H1 (cell line): ENCODE measurements around the gene ACY1. TPM values are rescaled to one million over a fixed set of nuclear protein-coding genes. Genes with fewer than 3 reads are reported as not detected.

Source experiments
- CTCF ChIA-PET: fragments of 300-600 bp; sonication (Branson Sonifier 250); formaldehyde crosslinking; loops from one replicate; lab custom pipeline; 2021; ENCODE audit not compliant: partially characterized antibody; lab: Charles Lee
- POLR2A ChIA-PET: fragments of 300-600 bp; sonication (Branson Sonifier 250); formaldehyde crosslinking; loops from one replicate; lab custom pipeline; 2021; ENCODE audit warnings: inconsistent platforms; ENCODE audit not compliant: partially characterized antibody; lab: Charles Lee
- DNase-seq, 2 experiments: peaks; one replicate each; pipeline versions ENCODE4 v3.0.0 to v3.0.0-alpha.2; 2010 to 2022; ENCODE audit warnings: low spot score in 2 of 2, low read depth in 1 of 2, mixed read lengths in 1 of 2
- FAIRE-seq: peaks from 2 replicates; lab custom pipeline; 2011; peaks lifted over from hg19 to GRCh38; lab: Jason Lieb, UNC
- H2AFZ ChIP-seq: 2 replicates; pipeline ENCODE4 v1.8.1; 2012; ENCODE audit warnings: low read length, inconsistent platforms
- H2AK5ac ChIP-seq: 2 replicates; pipeline ENCODE4 v1.6.1; 2013; ENCODE audit warnings: low read depth, low read length
- H2BK120ac ChIP-seq: replicated peaks from 2 replicates; pipeline ENCODE3; 2013; ENCODE audit warnings: low read depth, low read length, inconsistent platforms
- H2BK12ac ChIP-seq: 2 replicates; pipeline ENCODE4 v1.6.1; 2013; ENCODE audit warnings: low read depth, low read length
- H2BK15ac ChIP-seq: 2 replicates; pipeline ENCODE4 v1.6.1; 2013; ENCODE audit warnings: low read length
- H2BK20ac ChIP-seq: 2 replicates; pipeline ENCODE4 v1.6.1; 2013; ENCODE audit warnings: low read length
- H2BK5ac ChIP-seq: 2 replicates; pipeline ENCODE4 v1.6.1; 2013; ENCODE audit warnings: low read depth, low read length
- H3K14ac ChIP-seq: 2 replicates; pipeline ENCODE4 v1.6.1; 2013; ENCODE audit warnings: inconsistent platforms; ENCODE audit not compliant: insufficient read length
- H3K18ac ChIP-seq: 2 replicates; pipeline ENCODE4 v1.6.1; 2013; ENCODE audit warnings: low read length; ENCODE audit errors: extremely low read depth
- H3K23ac ChIP-seq: 2 replicates; pipeline ENCODE4 v1.6.1; 2013; ENCODE audit warnings: inconsistent platforms; ENCODE audit not compliant: insufficient read length
- H3K23me2 ChIP-seq: 2 replicates; pipeline ENCODE4 v1.6.1; 2013; ENCODE audit warnings: low read depth, low read length
- H3K27ac ChIP-seq: 2 replicates; pipeline ENCODE4 v1.6.1; 2011; ENCODE audit warnings: low read depth, low read length, inconsistent platforms
- H3K27me3 ChIP-seq, 4 experiments: replicated peaks in 1 of 4; 1 replicate in 1 of 4; 2 replicates in 3 of 4; pipeline versions ENCODE4 v1.6.1 to v1.8.1; 2011 to 2013; ENCODE audit warnings: low read length in 3 of 4, mild to moderate bottlenecking in 3 of 4, inconsistent platforms in 2 of 4, mixed read lengths in 2 of 4, moderate library complexity in 1 of 4; ENCODE audit not compliant: control insufficient read depth in 3 of 4, insufficient read depth in 3 of 4; ENCODE audit errors: extremely low read depth in 1 of 4
- H3K36me3 ChIP-seq, 4 experiments: 2 replicates each; pipeline versions ENCODE4 v1.6.1 to v1.8.1; 2011 to 2013; ENCODE audit warnings: mild to moderate bottlenecking in 4 of 4, low read length in 3 of 4, moderate library complexity in 2 of 4, control low read depth in 1 of 4, inconsistent platforms in 1 of 4; ENCODE audit not compliant: insufficient read depth in 4 of 4, control insufficient read depth in 2 of 4
- H3K4ac ChIP-seq: replicated peaks from 2 replicates; pipeline ENCODE3; 2013; ENCODE audit warnings: low read length, low read depth, mixed read lengths, inconsistent platforms; ENCODE audit not compliant: insufficient read length
- H3K4me1 ChIP-seq, 4 experiments: replicated peaks in 1 of 4; 1 replicate in 1 of 4; 2 replicates in 3 of 4; pipeline versions ENCODE4 v1.6.1 to v1.8.1; 2011 to 2013; ENCODE audit warnings: low read length in 3 of 4, inconsistent platforms in 2 of 4, mixed read lengths in 1 of 4; ENCODE audit not compliant: insufficient read depth in 4 of 4, control insufficient read depth in 3 of 4
- H3K4me2 ChIP-seq, 2 experiments: 2 replicates each; pipeline versions ENCODE4 v1.6.1 to v1.8.1; 2011 to 2013; ENCODE audit warnings: low read depth in 2 of 2, low read length in 2 of 2, control low read depth in 1 of 2, inconsistent platforms in 1 of 2, mild to moderate bottlenecking in 1 of 2; ENCODE audit not compliant: insufficient read depth in 1 of 2
- H3K4me3 ChIP-seq, 4 experiments: fragments of 200-600, 300-600 bp in 1 of 4; sonication (generic), shearing (Covaris generic), sonication (Bioruptor Twin) in 1 of 4; 2 replicates each; pipeline versions ENCODE4 v1.5.1 to v1.8.1; 2011 to 2016; ENCODE audit warnings: low read length in 4 of 4, low read depth in 3 of 4, control low read depth in 2 of 4, inconsistent platforms in 2 of 4, mild to moderate bottlenecking in 2 of 4, mixed read lengths in 1 of 4, moderate library complexity in 1 of 4; ENCODE audit not compliant: insufficient read depth in 2 of 4; ENCODE audit errors: extremely low read depth in 1 of 4
- H3K56ac ChIP-seq: replicated peaks from 2 replicates; pipeline ENCODE3; 2013; ENCODE audit warnings: low read depth, mild to moderate bottlenecking, mixed read lengths, low read length, inconsistent platforms; ENCODE audit not compliant: insufficient read length
- H3K79me1 ChIP-seq: 2 replicates; pipeline ENCODE4 v1.6.1; 2013; ENCODE audit warnings: low read depth, low read length, control low read depth
- H3K79me2 ChIP-seq, 2 experiments: 2 replicates each; pipeline versions ENCODE4 v1.6.1 to v1.8.1; 2012 to 2013; ENCODE audit warnings: low read length in 2 of 2, mild to moderate bottlenecking in 2 of 2, inconsistent platforms in 1 of 2; ENCODE audit not compliant: insufficient read depth in 2 of 2, control insufficient read depth in 1 of 2
- H3K9ac ChIP-seq, 4 experiments: replicated peaks in 1 of 4; 1 replicate in 1 of 4; 2 replicates in 3 of 4; pipeline versions ENCODE4 v1.6.1 to v1.8.1; 2011 to 2013; ENCODE audit warnings: low read depth in 3 of 4, low read length in 3 of 4, control low read depth in 2 of 4, mild to moderate bottlenecking in 2 of 4, moderate library complexity in 2 of 4, inconsistent platforms in 1 of 4; ENCODE audit errors: extremely low read depth in 1 of 4
- H3K9me3 ChIP-seq, 2 experiments: 2 replicates each; pipeline versions ENCODE4 v1.6.1 to v1.8.1; 2012 to 2013; ENCODE audit warnings: mild to moderate bottlenecking in 2 of 2, moderate library complexity in 2 of 2, control low read depth in 1 of 2, inconsistent platforms in 1 of 2, low read depth in 1 of 2, low read length in 1 of 2, mixed read lengths in 1 of 2; ENCODE audit not compliant: insufficient read depth in 2 of 2
- H4K20me1 ChIP-seq, 2 experiments: replicated peaks in 1 of 2; 2 replicates each; pipeline versions ENCODE3 to v1.8.1; 2011 to 2013; ENCODE audit warnings: inconsistent platforms in 2 of 2, low read length in 2 of 2, mild to moderate bottlenecking in 1 of 2; ENCODE audit not compliant: insufficient read depth in 2 of 2, control insufficient read depth in 1 of 2
- H4K5ac ChIP-seq: 2 replicates; pipeline ENCODE4 v1.6.1; 2013; ENCODE audit warnings: low read length, low read depth, mixed read lengths, inconsistent platforms; ENCODE audit not compliant: insufficient read length
- H4K8ac ChIP-seq: 2 replicates; pipeline ENCODE4 v1.8.0; 2013; ENCODE audit warnings: mild to moderate bottlenecking, moderate library complexity, low read length, inconsistent platforms; ENCODE audit not compliant: insufficient read depth; ENCODE audit errors: extremely low read depth
- H4K91ac ChIP-seq: replicated peaks from 2 replicates; pipeline ENCODE3; 2013; ENCODE audit warnings: low read length, mixed read lengths, inconsistent platforms; ENCODE audit not compliant: insufficient read length
- ASH2L ChIP-seq: fragments of 200-600, 300-600 bp; sonication (generic); IDR thresholded peaks from one replicate; pipeline ENCODE4 v1.7.1; 2017; ENCODE audit warnings: low read length
- CBX5 ChIP-seq: fragments of 300-800, 300-1000 bp; sonication (generic); IDR thresholded peaks from 2 replicates; pipeline ENCODE4 v1.7.1; 2016; ENCODE audit warnings: antibody characterized with exemption, low read length, low read depth
- CEBPB ChIP-seq: IDR thresholded peaks from 2 replicates; pipeline ENCODE4 v1.6.1; 2012; ENCODE audit warnings: low read depth, low read length
- CTBP2 ChIP-seq: IDR thresholded peaks from 2 replicates; pipeline ENCODE4 v1.7.0; 2011; ENCODE audit warnings: borderline replicate concordance, mild to moderate bottlenecking, moderate library complexity, mixed read lengths, low read length; ENCODE audit not compliant: insufficient read depth, insufficient read length
- EP300 ChIP-seq, 2 experiments: IDR thresholded peaks; 1 replicate in 1 of 2; 2 replicates in 1 of 2; pipeline ENCODE4 v1.6.1; 2011 to 2012; ENCODE audit warnings: low read depth in 2 of 2, low read length in 2 of 2, mild to moderate bottlenecking in 2 of 2, borderline replicate concordance in 1 of 2, inconsistent platforms in 1 of 2, moderate library complexity in 1 of 2
- EZH2 ChIP-seq: fragments of 200-600 bp; sonication (generic); IDR thresholded peaks from 2 replicates; pipeline ENCODE4 v1.7.1; 2012; ENCODE audit warnings: low read depth, mild to moderate bottlenecking, moderate library complexity, low read length, inconsistent platforms; ENCODE audit not compliant: severe bottlenecking
- JUN ChIP-seq: IDR thresholded peaks from 2 replicates; pipeline ENCODE4 v1.6.1; 2011; ENCODE audit warnings: low read depth, mild to moderate bottlenecking, improper control_type of control experiment, low read length
- KDM4A ChIP-seq: IDR thresholded peaks from one replicate; pipeline ENCODE4 v1.7.1; 2012; ENCODE audit warnings: low read depth, mild to moderate bottlenecking, moderate library complexity, low read length, inconsistent platforms; ENCODE audit not compliant: severe bottlenecking
- RAD21 ChIP-seq, 2 experiments: IDR thresholded peaks in 1 of 2; conservative IDR thresholded peaks in 1 of 2; 2 replicates each; pipeline ENCODE4 v1.6.1; 2011; ENCODE audit warnings: low read depth in 2 of 2, low read length in 2 of 2, improper control_type of control experiment in 1 of 2, inconsistent platforms in 1 of 2, mild to moderate bottlenecking in 1 of 2, moderate library complexity in 1 of 2
- RBBP5 ChIP-seq: IDR thresholded peaks from 2 replicates; pipeline ENCODE4 v1.7.1; 2012; ENCODE audit warnings: low read depth, mild to moderate bottlenecking, inconsistent platforms, low read length, moderate library complexity, borderline replicate concordance
- RFX5 ChIP-seq: IDR thresholded peaks from 2 replicates; pipeline ENCODE4 v1.6.1; 2011; ENCODE audit warnings: low read depth, low read length, improper control_type of control experiment, borderline replicate concordance
- SP2 ChIP-seq: IDR thresholded peaks from 2 replicates; pipeline ENCODE4 v1.6.1; 2012; ENCODE audit warnings: mild to moderate bottlenecking, low read length, inconsistent platforms
- WGBS, 2 experiments: shearing (Covaris generic) in 1 of 2; methylation state at CpG; one replicate each; pipeline versions ENCODE4 v1.1.6 to v1.1.7; 2013 to 2015; ENCODE audit warnings: low lambda C conversion rate in 2 of 2, mixed read lengths in 2 of 2, inconsistent platforms in 1 of 2, low coverage in 1 of 2, missing lambda C conversion rate in 1 of 2; ENCODE audit not compliant: insufficient replicate concordance in 2 of 2, insufficient coverage in 1 of 2, insufficient read length in 1 of 2; ENCODE audit errors: extremely low coverage in 1 of 2, missing lambda C conversion rate in 1 of 2; 5-methylcytosine and 5-hydroxymethylcytosine counted together
- polyA plus RNA-seq, 7 experiments: library from polyadenylated mRNA; depleted of rRNA in 3 of 7; stranded (reverse) in 5 of 7; unstranded in 2 of 7; fragments of >200 nt in 5 of 7; fragments of 200-250 nt in 2 of 7; gene quantifications; 1 replicate in 5 of 7; 2 replicates in 1 of 7; 4 replicates in 1 of 7; pipeline versions ENCODE4 v1.2.1 to v1.2.3, GENCODE V29; 2011 to 2013; ENCODE audit warnings: missing spikeins in 2 of 7, mixed read lengths in 2 of 7
- total RNA-seq: library from RNA; stranded (reverse); fragmentation: NEBNext Ultra II Directional; extraction: Animal tissue kit (Norgen Biotek cat#: 25700); gene quantifications from 2 replicates; pipeline ENCODE4 v1.2.1, GENCODE V29; 2021

ACY1 gene
- total and polyA plus RNA-seq, 2 of the 8 experiments (the other 6 are each of a cell fraction or from before 2014, with no cell fraction given), result 48.3 to 113 TPM

GRCh38 chr3:52024765-52025452 lies 41.6 kb downstream of the ACY1 start:
- peaks cover 1% of the 10 kb centered on the region; the same call in 1 of the 2 replicates for H3K23me2 ChIP-seq
- TF ChIP-seq CEBPB (no peak), RBBP5 (no peak), ASH2L (no peak), RAD21 (IDR thresholded peaks at IDR 0.05 in 1 of 2, conservative IDR thresholded peaks at IDR 0.05 in 1 of 2; ENCODE audit: low read depth in 2 of 2, low read length in 2 of 2) (no peak), JUN (no peak), EP300 (IDR thresholded peaks at IDR 0.05; ENCODE audit: borderline replicate concordance in 1 of 2, low read depth in 2 of 2, low read length in 2 of 2) (no peak), CTBP2 (no peak), EZH2 (no peak), RFX5 (no peak), KDM4A (no peak), CBX5 (no peak), SP2 (no peak)

More at GRCh38 chr3:52024765-52025452, 41.6 kb downstream of the ACY1 start:
- Histone ChIP-seq H4K20me1 (no peaks in the 10 kb centered on the region), H3K79me2 (no peaks in the 10 kb centered on the region), H3K23ac (no peak overlapping the region), H2BK15ac (no peak overlapping the region), H2BK5ac (no peak overlapping the region), H3K4me3 (no peak overlapping the region), H3K56ac (no peak overlapping the region), H2AFZ (no peak overlapping the region), H2AK5ac (no peak overlapping the region), H3K9me3 (no peaks in the 10 kb centered on the region), H3K4ac (no peak overlapping the region), H4K8ac (no peak overlapping the region), H3K27ac (no peak overlapping the region), H3K27me3 (no peaks in the 10 kb centered on the region), H4K91ac (no peak overlapping the region), H3K14ac (no peak overlapping the region), H3K4me1 (peaks cover 0 to 5% (median 2%) of the 10 kb centered on the region in 4 experiments; a peak in 3 of 7 replicates), H4K5ac (no peak overlapping the region), H3K79me1 (no peaks in the 10 kb centered on the region), H3K9ac (no peak overlapping the region), H2BK12ac (no peak overlapping the region), H3K18ac (no peak overlapping the region), H2BK20ac (no peak overlapping the region), H3K36me3 (no peaks in the 10 kb centered on the region), H3K4me2 (no peak overlapping the region), H2BK120ac (no peak overlapping the region)
- ChIA-PET CTCF (interaction anchor here (1.0 to 9.4 kb wide), 5 partner anchors 10 to 28 kb away, joined by 3 to 124 read pairs (median 7); no protein-coding TSS in a partner anchor), POLR2A (interaction anchor here (1.5 kb wide), 1 partner anchor 10 kb away, joined by 3 read pairs; no protein-coding TSS in a partner anchor)
- FAIRE-seq (no peak), DNase-seq (no peak)
- 90% methylated on average over 6 of the region's 6 CpGs; no CpG with 5 or more reads in 1 of the 2 experiments for WGBS, 2 experiments
